Psoas muscle (tissue), 8 donors: Measurements from ENCODE around the gene FGGY. TPM values are rescaled to one million over a fixed set of nuclear protein-coding genes. Genes with fewer than 3 reads are reported as not detected.

Experiments used
- ATAC-seq, 4 donors: fragments of 200-7000 bp; cut with Tn5 transposase; one replicate each; pipeline ENCODE4 v1.9.1; 2020; ENCODE audit warnings: moderate library complexity in 3 of 4, mild to moderate bottlenecking in 2 of 4
- DNase-seq, 2 donors: peaks; one replicate each; pipeline ENCODE4 v3.0.0-alpha.2; 2020
- H3K27ac ChIP-seq: fragments of 200-600 bp; one replicate; pipeline ENCODE4 v1.8.0; 2022
- H3K27me3 ChIP-seq, 3 donors: fragments of 200-600 bp in 1 of 3; one replicate each; pipeline versions ENCODE4 v1.6.1 to v1.8.0; 2013 to 2022; ENCODE audit warnings: low read length in 2 of 3, mild to moderate bottlenecking in 2 of 3, moderate library complexity in 1 of 3; ENCODE audit not compliant: insufficient read depth in 3 of 3
- H3K36me3 ChIP-seq, 2 donors: fragments of 200-600 bp in 1 of 2; one replicate each; pipeline versions ENCODE4 v1.6.1 to v1.8.0; 2013 to 2022; ENCODE audit warnings: low read depth in 1 of 2, mild to moderate bottlenecking in 1 of 2, moderate library complexity in 1 of 2; ENCODE audit not compliant: insufficient read depth in 1 of 2
- H3K4me1 ChIP-seq: fragments of 200-600 bp; one replicate; pipeline ENCODE4 v1.8.0; 2022
- H3K4me3 ChIP-seq: fragments of 200-600 bp; one replicate; pipeline ENCODE4 v1.8.0; 2022; ENCODE audit warnings: mild to moderate bottlenecking
- H3K9me3 ChIP-seq: fragments of 200-600 bp; one replicate; pipeline ENCODE4 v1.8.0; 2022
- CTCF ChIP-seq: fragments of 200-600 bp; IDR thresholded peaks from one replicate; pipeline ENCODE4 v1.8.0; 2022; ENCODE audit warnings: antibody characterized with exemption
- WGBS, 3 donors: extraction: QIAGEN DNeasy Blood & Tissue Kit; methylation state at CpG; one replicate each; pipeline versions ENCODE4 v1.1.6 to v1.1.7; 2013; 5-methylcytosine and 5-hydroxymethylcytosine counted together
- intact Hi-C, 2 donors: fragments of 100-400 bp; cut with DNase I; formaldehyde crosslinking; loops; one replicate each; pipeline versions ENCODE4 v1.11.0 to v1.14.2; 2022
- polyA plus RNA-seq, 3 donors: library from polyadenylated mRNA; stranded (reverse); fragments of 200-250 nt; gene quantifications; one replicate each; pipeline ENCODE4 v1.2.3, GENCODE V29; 2013
- total RNA-seq, 4 donors: library from RNA; stranded (reverse); fragmentation: NEBNext Ultra II Directional in 2 of 4; extraction: Animal tissue kit (Norgen Biotek cat#: 25700) in 2 of 4; gene quantifications; one replicate each; pipeline versions ENCODE4 v1.2.1 to v1.2.4, GENCODE V29; 2021 to 2023
- donor health status: healthy with polysubstance abuse.
- donor health status: DM: no; HTN: no; CAD: no; lungs with moderate emphysema.
- donor health status: Bipolar disorder and iron deficiency.
- donor health status: healthy.
- donor health status: DM: yes; HTN: yes; CAD: no.
- donor health status: DM: no; HTN: no; CAD: no.
- donor health status: DM: no; HTN: no; CAD: no.
- donor health status: DM: yes; HTN: yes; CAD: no.

Gene FGGY
- total and polyA plus RNA-seq, 7 donors, result 11.9 to 72.2 (median 46.5) TPM

DNA sequence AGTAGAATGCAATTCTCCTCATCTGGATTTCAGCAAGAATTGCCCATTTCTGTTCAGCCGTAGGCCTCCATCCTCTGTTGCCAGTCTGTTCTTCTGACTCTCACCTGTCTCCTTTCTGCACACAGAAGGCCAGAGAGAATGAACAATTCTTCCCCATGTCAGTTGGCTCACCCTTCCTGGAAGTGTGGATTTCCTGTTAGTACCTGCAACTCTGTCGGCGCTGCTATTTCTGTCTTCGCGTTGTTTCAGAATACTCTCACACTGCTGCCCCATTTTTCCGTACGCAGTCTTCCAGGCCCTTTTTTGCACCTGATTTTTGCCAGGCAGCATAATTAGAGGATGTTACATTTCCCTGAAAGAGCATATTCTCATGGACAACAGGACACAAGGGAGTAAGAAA lies 200.7 kb downstream of the FGGY start:
- Histone ChIP-seq H3K36me3 (no peaks in the 10 kb centered on the region), H3K9me3 (no peaks in the 10 kb centered on the region), H3K4me1 (peaks cover 30% of the 10 kb centered on the region), H3K27ac (peak overlapping the region; percentile 72), H3K27me3 (no peaks in the 10 kb centered on the region), H3K4me3 (no peak overlapping the region)
- TF ChIP-seq CTCF, result no peak
- peak in 2 of 4 donors; percentile 18 to 44 for ATAC-seq
- intact Hi-C loops, result no loop called here
- DNase-seq, result no peak
- WGBS, 3 donors, result 62 to 82% (median 63%) methylated on average over 7 of the region's 7 CpGs

GRCh38 chr1:59498640-59499039 lies 201.7 kb downstream of the FGGY start:
- H3K27ac ChIP-seq, result peak overlapping the region; percentile 72
- peak; percentile 30 to 59 (median 50) for ATAC-seq
- no peak for DNase-seq
- peaks cover 33% of the 10 kb centered on the region for H3K4me1 ChIP-seq
- TF ChIP-seq CTCF, result no peak
- no peaks in the 10 kb centered on the region for H3K9me3 ChIP-seq
- intact Hi-C loops, result no loop called here
- H3K27me3 ChIP-seq, result no peaks in the 10 kb centered on the region
- 28 to 45% (median 30%) methylated on average over 4 of the region's 4 CpGs for WGBS, 3 donors
- no peaks in the 10 kb centered on the region for H3K36me3 ChIP-seq
- H3K4me3 ChIP-seq, result no peak overlapping the region

DNA sequence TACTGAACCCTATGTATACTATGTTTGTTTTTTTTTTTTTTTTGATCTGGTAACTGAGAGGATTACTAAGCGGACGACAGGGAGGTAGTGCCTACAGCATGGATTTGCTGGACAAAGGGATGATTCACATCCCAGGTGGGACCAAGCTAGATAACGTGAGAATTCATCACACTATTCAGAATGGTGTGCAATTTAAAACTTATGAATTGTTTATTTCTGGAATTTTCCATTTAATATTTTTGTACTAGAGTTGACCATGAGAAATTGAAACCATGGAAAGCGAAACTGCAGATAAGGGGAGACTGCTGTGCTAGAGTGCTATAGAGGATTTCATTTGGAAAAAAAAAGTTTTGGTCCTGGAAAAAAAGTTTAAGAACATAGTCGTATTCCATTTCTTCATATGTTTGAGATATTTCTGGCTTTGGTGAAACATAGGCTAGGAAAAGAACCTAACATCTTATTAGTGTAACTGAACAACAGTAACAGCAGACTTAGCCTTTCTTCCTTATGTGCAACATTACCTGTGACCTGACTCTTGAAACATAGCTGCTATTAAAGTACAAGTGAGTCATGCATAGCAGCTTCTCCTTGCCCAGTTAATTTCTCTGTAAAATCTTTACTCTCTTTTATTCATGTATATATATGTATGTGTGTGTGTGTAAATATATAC lies 202.5 kb downstream of the FGGY start:
- intact Hi-C loops, result no loop called here
- peak overlapping the region; percentile 72 for H3K27ac ChIP-seq
- 58 to 83% (median 63%) methylated on average over 5 of the region's 5 CpGs for WGBS, 3 donors

DNA sequence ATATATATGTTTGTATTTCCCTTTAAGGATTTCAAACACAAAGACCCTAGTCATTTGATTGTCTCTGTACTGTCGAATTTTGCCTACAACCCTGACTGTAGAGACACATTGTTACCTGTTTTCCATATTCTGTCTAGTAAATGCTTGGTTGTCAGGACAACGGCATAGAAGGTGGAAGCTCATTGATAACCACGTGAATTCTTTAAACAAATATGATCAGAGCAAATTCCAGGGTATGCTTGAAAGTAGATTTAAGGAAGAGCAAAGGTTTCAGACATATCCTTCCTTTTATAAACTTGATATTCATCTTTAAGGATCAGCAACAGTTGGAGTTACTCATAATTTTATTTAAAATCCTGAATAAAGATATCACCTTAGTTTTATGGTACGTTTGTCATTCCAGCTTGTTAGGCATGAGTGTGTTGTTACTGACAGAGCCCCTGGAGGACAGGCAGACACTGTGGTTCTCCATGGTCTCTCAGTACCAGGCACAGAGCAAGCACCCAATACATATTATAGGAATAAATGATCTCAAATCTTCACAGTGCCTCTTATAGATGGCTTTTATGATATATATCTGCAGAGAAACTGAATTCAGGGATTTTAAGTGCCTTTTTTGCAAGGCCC lies 203.2 kb downstream of the FGGY start:
- H3K36me3 ChIP-seq, result no peaks in the 10 kb centered on the region
- no peaks in the 10 kb centered on the region for H3K9me3 ChIP-seq
- H3K4me3 ChIP-seq, result peak overlapping the region; percentile 8
- TF ChIP-seq CTCF, result no peak
- WGBS, 3 donors, result 68 to 80% (median 78%) methylated on average over 4 of the region's 4 CpGs
- H3K27ac ChIP-seq, result peak overlapping the region; percentile 72
- intact Hi-C loops, result no loop called here
- ATAC-seq (peak; percentile 38 to 62 (median 38)), DNase-seq (no peak)
- H3K4me1 ChIP-seq, result peaks cover 33% of the 10 kb centered on the region
- no peaks in the 10 kb centered on the region for H3K27me3 ChIP-seq

More for the DNA sequence above, 202.5 kb downstream of the FGGY start:
- H3K4me1 ChIP-seq, result peaks cover 33% of the 10 kb centered on the region
- peak overlapping the region; percentile 8 for H3K4me3 ChIP-seq
- ATAC-seq, result peak; percentile 83 to 92 (median 86)
- no peaks in the 10 kb centered on the region for H3K9me3 ChIP-seq
- DNase-seq, result no peak
- no peak for TF ChIP-seq CTCF
- H3K27me3 ChIP-seq, result no peaks in the 10 kb centered on the region
- H3K36me3 ChIP-seq, result no peaks in the 10 kb centered on the region
